Memory B cell (primary cell): ENCODE data around the gene MRPL42.
"Not testable (repeated sequence)": the region's sequence is repeated elsewhere in the genome, so short reads cannot be mapped to it uniquely, and the experiment has no call there.

Experiments used
- ATAC-seq: fragments of 150-1000 bp; cut with Tn5 transposase; 2 replicates; pipeline ENCODE4 v1.10.0; 2021; ENCODE audit warnings: low read depth, mild to moderate bottlenecking, moderate library complexity
- DNase-seq, 2 donors: peaks; one replicate each; pipeline ENCODE4 v3.0.0; 2022; ENCODE audit warnings: low spot score in 2 of 2
- H3K27ac Mint-ChIP-seq: one replicate; pipeline ENCODE4 v1.8.0; 2022; ENCODE audit warnings: mild to moderate bottlenecking, moderate library complexity, mixed read lengths
- H3K27me3 Mint-ChIP-seq: one replicate; pipeline ENCODE4 v1.8.0; 2022; ENCODE audit warnings: mixed read lengths
- H3K36me3 Mint-ChIP-seq: one replicate; pipeline ENCODE4 v1.8.0; 2022; ENCODE audit warnings: mild to moderate bottlenecking, mixed read lengths
- H3K4me1 Mint-ChIP-seq: one replicate; pipeline ENCODE4 v1.8.0; 2022; ENCODE audit warnings: mixed read lengths
- H3K4me3 Mint-ChIP-seq: one replicate; pipeline ENCODE4 v1.8.0; 2022; ENCODE audit warnings: mild to moderate bottlenecking, moderate library complexity, mixed read lengths
- H3K9me3 Mint-ChIP-seq: one replicate; pipeline ENCODE4 v1.8.0; 2022; ENCODE audit warnings: mixed read lengths

MRPL42 gene

DNA sequence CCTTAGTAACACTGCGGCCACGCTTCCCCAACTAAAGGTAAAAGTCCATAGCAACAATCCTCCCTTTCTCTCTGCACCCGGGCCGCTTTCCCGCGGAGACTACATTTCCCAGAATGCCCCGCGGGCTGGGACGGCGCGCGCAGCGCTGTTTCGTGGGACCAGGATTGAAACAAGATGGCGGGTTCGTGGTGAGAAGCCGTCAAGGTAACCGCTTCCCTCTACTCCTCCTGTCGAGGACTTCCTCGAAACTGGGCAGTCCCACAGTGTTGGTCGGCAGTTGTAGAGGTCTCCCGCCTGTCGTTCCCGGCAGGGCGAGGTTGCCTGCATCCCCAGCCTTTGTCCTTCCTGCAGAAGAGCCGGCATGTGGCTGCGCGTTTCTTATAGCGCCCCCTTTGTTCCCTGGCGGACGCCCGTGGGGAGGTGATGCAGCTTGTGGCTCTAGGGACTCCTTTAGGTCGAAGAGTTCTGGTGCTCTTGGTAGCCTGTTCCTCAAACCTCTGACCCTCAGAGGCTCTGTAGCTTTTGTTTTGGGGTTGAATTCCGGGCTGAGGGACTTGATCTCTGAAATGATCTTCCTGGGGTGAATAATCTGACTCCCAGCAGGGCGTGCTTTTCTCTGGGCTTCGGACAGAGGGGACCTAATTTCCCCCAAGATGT lies at the start of gene MRPL42:
MRPL42 (plus strand) TSS at position 164 of the 657 bp plus-strand sequence. CDS start 1,772 bp downstream, outside the sequence.
- H3K4me3 Mint-ChIP-seq = peak within 1 kb of the TSS; percentile 93
- DNase-seq (peak; percentile 96 to 98), ATAC-seq (peak; percentile 90)
- peaks cover 17% of the 10 kb centered on the region for H3K4me1 Mint-ChIP-seq
- no peaks in the 10 kb centered on the region for H3K9me3 Mint-ChIP-seq
- no peaks in the 10 kb centered on the region for H3K27me3 Mint-ChIP-seq
- peak within 1 kb of the TSS; percentile 91 for H3K27ac Mint-ChIP-seq
- H3K36me3 Mint-ChIP-seq = peaks cover 5% of the 10 kb centered on the region

DNA sequence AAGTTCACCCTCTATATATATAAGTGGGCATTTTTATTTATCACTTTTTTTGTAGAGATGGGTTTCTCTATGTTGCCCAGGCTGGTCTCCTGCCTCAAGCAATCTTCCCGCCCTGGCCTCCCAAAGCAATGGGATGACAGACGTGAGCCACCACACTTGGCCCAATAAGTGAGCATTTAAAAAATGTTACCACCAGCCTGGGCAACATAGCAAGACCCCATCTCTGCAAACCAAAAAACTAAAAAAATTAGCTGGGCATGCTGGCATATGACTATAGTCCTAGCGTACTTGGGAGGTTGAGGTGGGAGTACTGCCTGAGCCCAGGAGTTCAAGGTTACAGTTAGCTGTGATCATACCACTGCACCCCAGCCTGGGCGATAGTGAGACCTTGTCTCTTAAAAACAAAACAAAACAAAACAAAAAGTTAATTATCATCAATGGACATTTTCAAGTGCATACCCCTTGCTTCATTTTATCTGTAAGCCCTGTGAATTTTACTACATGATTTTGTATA lies 49.3 kb upstream of the MRPL42 start:
- no peak for ATAC-seq
- H3K4me3 Mint-ChIP-seq = no peak overlapping the region

DNA sequence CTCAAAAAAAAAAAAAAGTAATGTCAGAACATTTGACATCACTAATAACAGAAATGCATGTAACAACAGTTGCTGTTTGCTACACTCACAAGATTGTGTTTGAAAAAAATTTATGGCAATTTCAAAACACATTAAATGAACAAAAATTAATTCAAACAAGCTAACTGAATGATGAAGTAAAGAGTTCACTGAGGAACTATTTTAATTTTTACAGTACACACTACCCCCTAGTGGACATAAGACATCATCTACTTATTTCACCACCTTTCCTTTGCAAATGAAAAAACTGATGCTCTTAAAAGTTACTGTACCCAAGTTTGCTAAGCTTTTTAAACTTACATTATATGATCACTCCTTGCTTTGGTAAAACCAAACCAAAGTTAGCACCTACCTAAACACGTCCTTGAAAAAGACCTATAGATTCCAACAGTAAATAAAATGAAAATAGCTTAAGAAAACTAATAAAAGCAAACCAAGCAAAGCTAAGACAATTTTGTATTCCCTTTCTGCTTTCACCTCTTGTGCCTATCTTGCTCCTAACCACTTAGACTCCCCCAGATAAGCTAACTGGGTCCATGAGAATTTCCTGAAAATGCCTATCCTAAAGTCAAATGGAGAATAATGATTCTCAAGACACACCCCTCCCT lies 47.8 kb upstream of the MRPL42 start:
- Mint-ChIP-seq H3K9me3 (no peaks in the 10 kb centered on the region), H3K4me3 (peak overlapping the region; percentile 50), H3K27me3 (no peaks in the 10 kb centered on the region), H3K36me3 (peaks cover 3% of the 10 kb centered on the region), H3K27ac (peak overlapping the region; percentile 76), H3K4me1 (peaks cover 58% of the 10 kb centered on the region)
- DNase-seq (peak in 1 of 2 donors; percentile 33), ATAC-seq (peak; percentile 70)

More for the DNA sequence above, 49.3 kb upstream of the MRPL42 start:
- H3K9me3 Mint-ChIP-seq = no peaks in the 10 kb centered on the region
- peaks cover 58% of the 10 kb centered on the region for H3K4me1 Mint-ChIP-seq
- no peaks in the 10 kb centered on the region for H3K27me3 Mint-ChIP-seq
- DNase-seq = no peak
- no peak overlapping the region for H3K27ac Mint-ChIP-seq
- H3K36me3 Mint-ChIP-seq = peaks cover 7% of the 10 kb centered on the region

DNA sequence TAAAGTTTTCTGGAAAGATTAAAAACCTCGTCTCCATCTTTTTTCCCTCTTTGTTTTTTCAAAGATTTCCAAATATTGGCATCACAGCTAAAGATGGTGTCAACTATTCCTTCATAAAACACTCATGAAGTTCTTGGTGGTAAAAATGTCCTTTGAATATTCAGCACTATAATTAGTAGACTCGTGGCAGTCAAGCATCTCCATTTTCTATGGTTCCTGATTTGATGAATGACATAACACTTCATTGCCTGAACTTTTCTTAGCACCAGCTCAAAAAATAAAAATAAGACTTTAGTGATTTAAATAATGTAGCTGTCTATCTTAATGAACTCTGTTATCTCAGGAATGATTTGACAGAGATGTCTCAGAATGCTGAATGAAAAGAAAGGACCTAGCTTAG lies 45.3 kb upstream of the MRPL42 start:
- no peaks in the 10 kb centered on the region for H3K9me3 Mint-ChIP-seq
- peak overlapping the region; percentile 76 for H3K27ac Mint-ChIP-seq
- peak overlapping the region; percentile 47 for H3K4me3 Mint-ChIP-seq
- peaks cover 55% of the 10 kb centered on the region for H3K4me1 Mint-ChIP-seq
- H3K36me3 Mint-ChIP-seq = peaks cover 2% of the 10 kb centered on the region
- no peak for ATAC-seq
- no peaks in the 10 kb centered on the region for H3K27me3 Mint-ChIP-seq
- no peak for DNase-seq

DNA sequence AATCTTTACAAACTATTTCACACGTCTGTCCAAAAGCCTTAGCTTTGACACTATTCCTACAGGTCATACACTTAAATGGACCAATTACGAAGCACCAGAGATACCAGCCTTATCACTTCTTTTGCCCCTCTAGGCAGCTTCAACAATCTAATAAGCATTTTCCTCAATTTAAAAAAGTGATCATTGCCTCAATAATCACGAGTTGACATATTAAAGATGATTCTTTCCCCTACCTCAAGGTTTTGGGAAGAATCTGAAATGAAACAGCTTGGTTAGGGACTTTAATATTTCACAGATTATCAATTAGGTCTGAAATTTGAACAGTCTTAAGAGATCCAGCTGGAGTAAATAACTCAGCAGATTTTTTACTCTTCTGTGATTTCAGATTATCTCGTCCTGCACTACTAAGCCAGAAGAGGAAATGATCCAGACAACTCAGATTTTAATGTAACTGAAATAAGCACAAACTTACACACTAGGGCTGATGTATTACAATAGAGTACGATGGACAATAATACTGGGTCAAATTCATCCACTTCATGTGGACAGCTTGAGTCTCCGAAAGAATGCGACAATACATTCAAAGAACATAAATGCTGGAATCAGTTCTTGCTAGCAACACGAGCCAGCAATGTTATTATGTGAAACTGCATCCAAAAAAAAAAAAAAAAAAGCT lies 41.4 kb upstream of the MRPL42 start:
- no peaks in the 10 kb centered on the region for H3K9me3 Mint-ChIP-seq
- H3K27me3 Mint-ChIP-seq = no peaks in the 10 kb centered on the region
- DNase-seq (no peak), ATAC-seq (peak; percentile 54)
- H3K4me3 Mint-ChIP-seq = peak overlapping the region; percentile 73
- H3K4me1 Mint-ChIP-seq = peaks cover 50% of the 10 kb centered on the region
- peaks cover 2% of the 10 kb centered on the region for H3K36me3 Mint-ChIP-seq
- H3K27ac Mint-ChIP-seq = peak overlapping the region; percentile 76

DNA sequence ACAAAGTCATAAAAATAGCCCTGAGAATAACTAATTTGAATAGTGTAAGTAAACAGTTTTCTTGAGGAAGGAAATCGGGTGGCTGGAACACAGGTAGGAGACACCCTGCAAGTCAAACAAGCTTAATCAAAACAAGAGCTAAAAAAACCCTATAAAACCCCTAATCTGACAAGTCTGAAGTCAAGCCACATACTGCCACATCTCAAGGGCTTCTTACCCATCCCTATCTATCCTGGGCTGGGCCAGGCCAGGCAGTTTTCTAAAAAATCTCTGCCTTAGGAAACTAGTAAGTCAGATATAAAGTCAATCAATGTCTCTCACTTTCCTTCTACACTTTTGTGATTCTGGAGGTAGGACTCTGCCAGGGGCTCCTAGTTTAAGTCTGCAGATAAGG lies 40.9 kb upstream of the MRPL42 start:
- no peaks in the 10 kb centered on the region for H3K9me3 Mint-ChIP-seq
- DNase-seq (no peak), ATAC-seq (peak; percentile 79)
- peaks cover 2% of the 10 kb centered on the region for H3K36me3 Mint-ChIP-seq
- peak overlapping the region; percentile 76 for H3K27ac Mint-ChIP-seq
- peaks cover 54% of the 10 kb centered on the region for H3K4me1 Mint-ChIP-seq
- H3K4me3 Mint-ChIP-seq = peak overlapping the region; percentile 73
- H3K27me3 Mint-ChIP-seq = no peaks in the 10 kb centered on the region

DNA sequence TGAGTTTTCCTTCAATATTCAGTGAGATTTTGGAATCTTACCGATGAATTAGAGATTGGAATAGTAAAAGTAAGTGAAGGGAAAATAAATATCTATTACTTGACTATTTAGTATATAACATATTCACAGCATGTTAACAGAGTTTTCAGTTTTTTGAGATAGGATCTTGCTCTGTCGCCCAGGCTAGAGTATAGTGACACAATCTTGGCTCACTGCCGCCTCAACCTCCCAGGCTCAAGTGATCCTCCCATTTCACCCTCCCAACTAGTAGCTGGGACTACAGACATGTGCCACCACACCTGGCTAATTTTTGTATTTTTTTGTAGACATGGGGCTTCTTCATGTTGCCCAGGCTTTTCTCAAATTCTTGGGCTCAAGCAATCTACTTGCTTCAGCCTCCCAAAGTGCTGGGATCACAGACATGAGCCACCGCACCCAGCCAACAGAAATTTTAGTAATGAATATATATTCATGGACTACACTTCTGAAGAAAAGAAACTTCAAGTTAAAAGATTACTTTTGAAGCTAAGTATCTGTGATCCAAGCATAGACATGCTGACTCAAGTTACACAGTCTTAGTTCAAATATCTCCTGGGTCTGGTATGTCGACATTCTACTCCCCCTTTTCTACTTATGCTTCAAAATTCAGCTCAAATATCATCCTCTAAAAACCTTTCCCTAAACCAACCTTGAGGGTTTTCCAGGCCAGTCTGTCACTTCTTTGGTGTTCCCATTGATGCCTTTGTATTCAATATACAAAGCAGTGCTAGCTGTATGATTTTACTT lies 39.3 kb upstream of the MRPL42 start:
- Mint-ChIP-seq H3K9me3 (no peaks in the 10 kb centered on the region), H3K4me1 (peaks cover 48% of the 10 kb centered on the region), H3K27me3 (no peaks in the 10 kb centered on the region), H3K4me3 (peak overlapping the region; percentile 18), H3K36me3 (no peaks in the 10 kb centered on the region), H3K27ac (peak overlapping the region; percentile 76)
- ATAC-seq (no peak), DNase-seq (no peak)

DNA sequence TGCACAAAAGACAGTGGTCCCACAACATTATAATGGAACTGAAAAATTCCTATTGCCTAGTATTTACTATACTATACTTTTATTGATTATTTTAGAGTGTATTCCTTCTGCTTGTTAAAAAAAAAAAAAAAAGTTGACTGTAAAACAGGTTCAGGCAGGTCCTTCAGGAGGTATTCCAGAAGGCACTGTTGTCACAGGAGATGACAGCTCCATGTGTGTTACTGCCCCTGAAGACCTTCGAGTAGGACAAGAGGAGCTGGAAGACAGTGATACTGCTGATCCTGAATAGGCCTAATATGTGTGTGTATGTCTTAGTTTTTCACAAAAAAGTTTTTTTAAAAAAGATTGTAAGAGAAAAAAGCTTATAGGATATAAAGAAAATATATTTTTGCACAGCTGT lies 37.9 kb upstream of the MRPL42 start:
- H3K27ac Mint-ChIP-seq = peak overlapping the region; percentile 76
- no peaks in the 10 kb centered on the region for H3K9me3 Mint-ChIP-seq

DNA sequence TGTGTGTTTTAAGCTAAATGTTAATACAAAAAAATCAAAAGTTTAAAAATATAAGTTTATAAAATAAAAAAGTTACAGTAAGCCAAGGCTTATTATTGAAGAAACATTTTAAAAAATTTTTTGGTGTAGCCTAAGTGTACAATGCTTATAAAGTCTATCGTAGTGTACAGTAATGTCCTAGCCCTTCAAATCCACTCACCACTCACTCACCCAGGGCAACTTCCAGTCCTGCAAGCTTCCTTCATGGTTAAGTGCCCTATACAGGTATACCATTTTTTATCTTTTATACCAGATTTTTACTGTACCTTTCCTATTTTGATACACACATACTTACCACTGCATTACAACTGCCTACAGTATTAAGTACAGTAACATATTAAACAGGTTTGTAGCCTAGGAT lies 37.5 kb upstream of the MRPL42 start:
- peak overlapping the region; percentile 46 for H3K4me3 Mint-ChIP-seq
- H3K4me1 Mint-ChIP-seq = peaks cover 38% of the 10 kb centered on the region

More for the DNA sequence above, 37.9 kb upstream of the MRPL42 start:
- DNase-seq (no peak), ATAC-seq (no peak)
- Mint-ChIP-seq H3K36me3 (no peaks in the 10 kb centered on the region), H3K4me1 (peaks cover 40% of the 10 kb centered on the region), H3K4me3 (no peak overlapping the region), H3K27me3 (no peaks in the 10 kb centered on the region)

DNA sequence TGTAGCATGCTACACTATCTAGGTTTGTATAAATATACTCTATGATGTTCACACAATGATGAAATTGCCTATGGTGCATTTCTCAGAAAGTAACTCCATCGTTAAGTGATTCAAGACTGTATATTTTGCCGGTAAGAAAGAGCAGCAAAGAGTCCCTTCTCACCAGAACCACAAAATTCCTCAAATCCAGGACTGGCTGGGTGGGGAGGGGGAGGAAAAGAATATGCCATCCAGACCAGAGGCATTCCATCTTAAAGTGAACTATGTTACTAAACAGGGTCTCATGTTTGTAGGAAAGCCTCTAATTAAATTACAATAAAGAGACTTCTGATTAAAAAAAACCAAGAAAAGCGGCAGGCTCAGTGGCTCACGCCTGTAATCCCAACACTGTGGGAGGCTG lies 37.0 kb upstream of the MRPL42 start:
- Mint-ChIP-seq H3K4me1 (peaks cover 34% of the 10 kb centered on the region), H3K27me3 (no peaks in the 10 kb centered on the region), H3K4me3 (peak overlapping the region; percentile 46), H3K9me3 (no peaks in the 10 kb centered on the region), H3K36me3 (no peaks in the 10 kb centered on the region), H3K27ac (peak overlapping the region; percentile 76)
- DNase-seq (no peak), ATAC-seq (no peak)

More for the DNA sequence above, 37.5 kb upstream of the MRPL42 start:
- no peaks in the 10 kb centered on the region for H3K27me3 Mint-ChIP-seq
- ATAC-seq (no peak), DNase-seq (no peak)
- no peaks in the 10 kb centered on the region for H3K9me3 Mint-ChIP-seq
- peak overlapping the region; percentile 76 for H3K27ac Mint-ChIP-seq
- H3K36me3 Mint-ChIP-seq = no peaks in the 10 kb centered on the region

DNA sequence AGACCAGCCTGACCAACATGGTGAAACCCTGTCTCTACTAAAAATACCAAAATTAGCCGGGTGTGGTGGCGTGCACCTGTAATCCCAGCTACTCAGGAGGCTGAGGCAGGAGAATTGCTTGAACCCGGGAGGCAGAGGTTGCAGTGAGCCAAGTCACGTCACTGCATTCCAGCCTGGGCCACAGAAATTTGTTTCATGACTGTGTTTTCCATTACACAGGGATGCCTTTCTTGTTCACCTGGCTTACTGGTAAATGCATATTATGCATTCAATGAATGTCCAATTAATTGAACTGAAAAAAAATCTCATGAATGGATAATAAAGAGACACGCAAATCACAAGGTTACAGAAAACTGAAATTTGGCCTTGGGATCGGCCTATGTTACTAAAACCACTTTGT lies 35.3 kb upstream of the MRPL42 start:
- H3K27ac Mint-ChIP-seq = peak overlapping the region; percentile 82
- H3K4me3 Mint-ChIP-seq = peak overlapping the region; percentile 52
- not testable (repeated sequence) for H3K27me3 Mint-ChIP-seq, DNase-seq, ATAC-seq, H3K9me3 Mint-ChIP-seq, H3K36me3 Mint-ChIP-seq
- H3K4me1 Mint-ChIP-seq = peaks cover 31% of the 10 kb centered on the region

DNA sequence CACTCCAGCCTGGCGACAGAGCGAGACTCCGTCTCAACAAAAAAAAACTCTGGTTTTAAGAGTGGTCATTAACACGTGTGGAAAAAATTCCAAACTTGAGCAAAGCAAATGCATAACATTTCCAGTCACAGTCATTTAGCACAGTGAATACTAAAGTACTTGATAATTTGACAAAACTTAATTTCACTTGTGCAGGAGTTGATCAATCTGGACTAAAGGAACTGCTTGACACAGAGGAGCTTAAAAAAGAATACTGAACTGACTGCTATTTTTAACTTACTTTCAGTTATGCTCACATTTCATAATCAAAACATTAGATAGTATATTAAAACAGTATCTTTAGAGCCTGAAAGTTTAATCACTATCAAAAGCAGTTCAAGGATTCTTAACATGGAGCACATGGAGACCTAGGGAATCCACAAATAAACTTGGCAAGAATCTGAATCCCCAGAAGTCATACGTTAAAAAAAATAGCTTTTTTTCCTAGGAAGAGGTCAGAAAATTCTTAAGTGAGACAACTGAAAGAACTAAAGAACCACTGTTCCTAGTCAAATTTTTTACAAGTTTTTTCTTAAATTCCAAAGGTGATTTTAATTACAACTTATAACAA lies 33.0 kb upstream of the MRPL42 start:
- DNase-seq = no peak
- peaks cover 41% of the 10 kb centered on the region for H3K4me1 Mint-ChIP-seq
- no peaks in the 10 kb centered on the region for H3K36me3 Mint-ChIP-seq
- H3K27ac Mint-ChIP-seq = peak overlapping the region; percentile 82
- peak; percentile 17 for ATAC-seq
- H3K4me3 Mint-ChIP-seq = peak overlapping the region; percentile 72
- H3K9me3 Mint-ChIP-seq = no peaks in the 10 kb centered on the region
- H3K27me3 Mint-ChIP-seq = no peaks in the 10 kb centered on the region

DNA sequence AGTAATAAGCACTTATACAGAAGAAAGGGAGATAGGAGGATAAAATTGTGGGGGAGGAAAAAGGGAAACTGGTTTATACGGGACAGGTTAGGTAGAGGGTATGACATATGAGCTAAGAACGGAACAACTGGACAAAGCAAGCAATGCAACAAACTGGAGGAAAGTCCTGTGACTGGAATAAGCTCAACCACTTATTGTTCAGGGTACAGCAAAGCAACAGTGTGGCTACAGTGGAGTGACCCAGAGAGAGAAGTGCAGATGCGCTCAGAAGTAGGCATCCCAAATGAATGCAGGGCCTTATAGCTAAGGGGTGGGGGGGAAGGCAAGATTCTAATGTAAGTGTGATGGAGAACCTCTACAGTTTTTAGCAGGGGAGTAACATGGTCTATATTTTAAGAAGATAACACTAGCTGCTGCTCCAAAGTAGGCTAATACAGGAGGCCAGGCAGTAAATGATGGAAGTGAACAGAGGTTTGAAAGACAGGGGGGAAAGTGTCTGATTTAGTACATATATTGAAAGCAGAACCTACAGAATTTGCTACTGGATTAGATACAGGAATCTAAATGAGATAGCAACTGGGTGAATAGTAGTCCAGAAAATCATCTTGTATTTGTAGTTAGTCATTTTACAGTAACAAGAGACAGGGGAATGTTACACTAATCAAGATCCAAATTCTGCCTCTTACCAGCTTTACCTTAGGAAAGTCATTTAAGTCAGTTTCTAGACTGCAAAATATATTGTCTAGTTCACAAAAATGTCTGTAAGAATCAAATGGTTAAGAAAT lies 28.9 kb upstream of the MRPL42 start:
- H3K9me3 Mint-ChIP-seq = no peaks in the 10 kb centered on the region
- H3K36me3 Mint-ChIP-seq = no peaks in the 10 kb centered on the region
- H3K4me3 Mint-ChIP-seq = peak overlapping the region; percentile 89
- no peaks in the 10 kb centered on the region for H3K27me3 Mint-ChIP-seq
- DNase-seq (no peak), ATAC-seq (no peak)
- peak overlapping the region; percentile 70 for H3K27ac Mint-ChIP-seq
- H3K4me1 Mint-ChIP-seq = peaks cover 45% of the 10 kb centered on the region
